HG03135 (cell line): Measurements from ENCODE around the gene PCDHGA4.
"Not testable (repeated sequence)": the region's sequence is repeated elsewhere in the genome, so short reads cannot be mapped to it uniquely, and the experiment has no call there.

ENCODE experiments used
- ATAC-seq: cut with Tn5 transposase; IDR thresholded peaks from one replicate; pipeline ENCODE4 v1.9.1; 2021; ENCODE audit warnings: mild to moderate bottlenecking, moderate library complexity; ENCODE audit not compliant: unreplicated experiment

Gene PCDHGA4

DNA sequence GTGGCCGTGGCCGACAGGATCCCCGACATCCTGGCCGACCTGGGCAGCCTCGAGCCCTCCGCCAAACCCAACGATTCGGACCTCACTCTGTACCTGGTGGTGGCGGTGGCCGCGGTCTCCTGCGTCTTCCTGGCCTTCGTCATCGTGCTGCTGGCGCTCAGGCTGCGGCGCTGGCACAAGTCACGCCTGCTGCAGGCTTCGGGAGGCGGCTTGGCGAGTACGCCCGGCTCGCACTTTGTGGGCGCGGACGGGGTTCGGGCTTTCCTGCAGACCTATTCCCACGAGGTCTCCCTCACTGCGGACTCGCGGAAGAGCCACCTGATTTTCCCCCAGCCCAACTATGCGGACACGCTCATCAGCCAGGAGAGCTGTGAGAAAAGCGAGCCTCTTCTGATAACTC is 8.8 kb upstream of the PCDHGA4 start:
- not testable (repeated sequence) for ATAC-seq

DNA sequence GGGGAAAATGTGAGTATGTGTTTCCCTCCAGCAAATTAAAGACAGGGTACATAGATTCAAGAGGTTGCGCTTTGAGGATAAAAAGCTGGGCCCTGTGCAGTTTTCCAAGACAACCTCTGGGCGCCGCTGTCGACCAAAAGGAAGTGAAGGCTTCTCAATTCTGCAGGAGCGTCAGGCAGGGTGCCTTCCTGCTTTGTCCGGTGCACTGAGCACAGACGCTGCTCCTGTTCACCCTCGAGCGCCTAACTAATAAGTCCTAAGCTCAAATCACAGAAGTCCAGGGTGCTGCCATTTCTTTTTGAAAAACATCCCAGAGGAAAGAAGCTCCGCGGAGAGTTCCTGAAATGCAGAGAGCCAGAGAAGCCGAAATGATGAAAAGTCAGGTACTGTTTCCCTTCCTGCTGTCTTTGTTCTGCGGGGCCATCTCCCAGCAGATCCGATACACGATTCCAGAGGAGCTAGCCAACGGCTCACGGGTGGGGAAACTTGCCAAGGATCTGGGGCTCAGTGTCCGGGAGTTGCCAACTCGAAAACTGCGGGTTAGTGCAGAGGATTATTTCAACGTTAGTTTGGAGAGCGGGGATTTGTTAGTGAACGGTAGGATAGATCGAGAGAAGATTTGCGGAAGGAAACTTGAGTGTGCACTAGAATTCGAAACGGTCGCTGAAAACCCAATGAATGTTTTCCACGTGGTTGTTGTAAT is 4.8 kb upstream of the PCDHGA4 start, which contains the start of gene PCDHGB1:
TSS of gene PCDHGB1 (plus strand) at position 183 of the 703 bp plus-strand sequence. CDS start at position 345, 162 bp downstream.
- no peak for ATAC-seq

DNA sequence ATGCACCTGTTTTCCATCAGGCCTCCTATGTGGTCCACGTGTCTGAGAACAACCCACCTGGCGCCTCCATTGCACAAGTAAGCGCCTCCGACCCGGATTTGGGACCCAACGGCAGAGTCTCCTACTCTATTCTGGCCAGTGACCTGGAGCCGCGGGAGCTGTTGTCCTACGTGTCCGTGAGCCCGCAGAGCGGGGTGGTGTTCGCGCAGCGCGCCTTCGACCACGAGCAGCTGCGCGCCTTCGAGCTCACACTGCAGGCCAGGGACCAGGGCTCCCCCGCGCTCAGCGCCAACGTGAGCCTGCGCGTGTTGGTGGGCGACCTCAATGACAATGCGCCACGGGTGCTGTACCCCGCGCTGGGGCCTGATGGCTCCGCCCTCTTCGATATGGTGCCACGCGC is 3.2 kb upstream of the PCDHGA4 start:
- ATAC-seq: no peak

DNA sequence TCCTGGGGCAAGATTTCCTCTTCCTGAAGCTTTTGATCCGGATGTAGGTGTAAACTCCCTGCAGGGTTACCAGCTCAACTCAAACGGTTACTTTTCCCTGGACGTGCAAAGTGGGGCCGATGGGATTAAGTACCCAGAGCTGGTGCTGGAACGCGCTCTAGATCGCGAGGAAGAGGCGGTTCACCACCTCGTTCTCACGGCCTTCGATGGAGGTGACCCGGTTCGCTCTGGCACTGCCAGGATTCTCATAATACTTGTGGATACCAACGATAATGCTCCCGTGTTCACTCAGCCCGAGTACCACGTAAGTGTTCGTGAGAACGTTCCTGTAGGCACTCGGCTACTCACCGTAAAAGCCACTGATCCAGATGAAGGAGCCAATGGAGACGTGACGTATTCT is 820 bp downstream of the PCDHGA4 start:
- no peak for ATAC-seq

DNA sequence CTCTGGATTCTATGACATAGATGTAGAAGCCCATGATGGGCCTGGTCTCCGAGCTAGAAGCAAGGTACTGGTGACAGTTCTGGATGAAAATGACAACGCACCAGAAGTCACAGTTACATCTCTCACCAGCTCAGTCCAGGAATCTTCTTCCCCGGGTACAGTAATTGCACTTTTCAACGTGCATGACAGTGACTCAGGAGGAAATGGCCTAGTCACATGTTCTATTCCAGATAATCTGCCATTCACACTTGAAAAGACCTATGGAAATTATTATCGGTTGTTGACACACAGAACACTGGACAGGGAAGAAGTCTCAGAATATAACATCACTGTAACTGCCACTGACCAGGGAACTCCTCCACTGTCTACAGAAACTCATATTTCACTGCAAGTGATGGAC is 1.3 kb downstream of the PCDHGA4 start:
- no peak for ATAC-seq

DNA sequence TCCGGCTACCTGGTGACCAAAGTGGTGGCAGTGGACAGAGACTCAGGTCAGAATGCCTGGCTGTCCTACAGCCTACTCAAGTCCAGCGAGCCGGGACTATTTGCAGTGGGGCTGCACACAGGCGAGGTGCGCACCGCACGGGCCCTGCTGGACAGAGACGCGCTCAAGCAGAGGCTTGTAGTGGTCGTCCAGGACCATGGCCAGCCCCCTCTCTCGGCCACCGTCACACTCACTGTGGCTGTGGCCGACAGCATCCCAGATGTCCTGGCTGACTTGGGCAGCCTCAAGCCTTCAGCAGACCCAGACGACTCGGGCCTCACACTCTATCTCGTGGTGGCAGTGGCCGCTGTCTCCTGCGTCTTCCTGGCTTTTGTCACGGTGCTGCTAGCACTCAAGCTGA is 2.1 kb downstream of the PCDHGA4 start:
- no peak for ATAC-seq

DNA sequence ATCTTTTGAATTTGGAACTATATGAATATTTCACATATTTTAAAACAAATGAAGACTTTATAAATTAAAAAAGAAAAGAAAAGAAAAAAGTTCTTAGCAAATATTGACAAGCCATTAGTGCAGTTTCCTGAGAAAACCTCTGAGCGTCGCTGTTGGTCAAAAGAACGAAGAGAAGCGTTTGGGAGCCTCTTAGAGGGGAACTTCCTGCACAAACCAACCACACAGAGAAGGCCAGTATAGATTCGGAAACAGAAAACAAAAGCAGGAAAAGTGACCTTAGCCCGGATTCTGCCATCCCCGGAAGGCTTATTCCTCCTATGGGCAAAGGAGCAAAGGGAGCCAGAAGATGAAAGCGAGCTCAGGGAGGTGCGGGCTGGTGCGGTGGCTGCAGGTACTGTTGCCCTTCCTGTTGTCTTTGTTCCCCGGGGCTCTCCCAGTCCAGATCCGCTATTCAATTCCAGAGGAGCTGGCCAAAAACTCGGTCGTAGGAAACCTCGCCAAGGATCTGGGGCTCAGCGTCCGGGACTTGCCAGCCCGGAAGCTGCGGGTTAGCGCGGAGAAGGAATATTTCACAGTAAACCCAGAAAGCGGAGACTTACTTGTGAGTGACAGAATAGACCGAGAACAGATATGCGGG is 5.1 kb downstream of the PCDHGA4 start, which contains the start of gene PCDHGB2:
TSS of gene PCDHGB2 (plus strand) at position 205 of the 637 bp plus-strand sequence. CDS start at position 347, 142 bp downstream.
- no peak for ATAC-seq

DNA sequence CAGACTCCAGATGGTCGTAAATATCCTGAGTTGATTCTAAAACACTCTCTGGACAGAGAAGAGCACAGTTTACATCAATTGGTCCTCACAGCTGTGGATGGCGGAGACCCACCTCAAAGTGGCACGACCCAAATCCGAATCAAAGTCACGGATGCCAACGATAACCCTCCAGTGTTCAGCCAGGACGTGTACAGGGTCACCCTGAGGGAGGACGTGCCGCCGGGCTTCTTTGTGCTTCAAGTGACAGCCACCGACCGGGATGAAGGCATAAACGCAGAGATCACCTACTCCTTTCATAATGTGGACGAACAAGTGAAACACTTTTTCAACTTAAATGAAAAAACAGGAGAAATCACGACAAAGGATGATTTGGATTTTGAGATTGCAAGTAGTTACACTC is 5.9 kb downstream of the PCDHGA4 start:
- ATAC-seq: no peak

DNA sequence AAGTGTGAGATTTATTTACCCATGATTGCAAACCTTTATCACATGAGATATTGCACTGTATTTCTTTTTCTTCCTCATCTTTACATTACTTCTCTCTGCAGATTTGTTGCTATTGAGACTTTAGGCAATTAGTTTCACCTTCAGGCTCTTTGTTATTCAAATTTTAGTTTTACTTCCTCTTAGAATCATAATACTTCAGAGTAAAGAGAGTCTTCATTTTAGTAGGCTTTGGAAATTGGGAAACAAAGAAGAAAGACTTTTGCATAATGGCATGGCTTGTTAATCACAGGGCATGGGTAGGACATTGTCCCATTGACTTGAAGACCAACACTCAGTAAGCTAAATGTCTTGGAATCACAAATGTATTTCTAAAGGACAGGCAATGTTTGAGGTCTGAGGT is 7.9 kb downstream of the PCDHGA4 start:
- ATAC-seq: no peak

DNA sequence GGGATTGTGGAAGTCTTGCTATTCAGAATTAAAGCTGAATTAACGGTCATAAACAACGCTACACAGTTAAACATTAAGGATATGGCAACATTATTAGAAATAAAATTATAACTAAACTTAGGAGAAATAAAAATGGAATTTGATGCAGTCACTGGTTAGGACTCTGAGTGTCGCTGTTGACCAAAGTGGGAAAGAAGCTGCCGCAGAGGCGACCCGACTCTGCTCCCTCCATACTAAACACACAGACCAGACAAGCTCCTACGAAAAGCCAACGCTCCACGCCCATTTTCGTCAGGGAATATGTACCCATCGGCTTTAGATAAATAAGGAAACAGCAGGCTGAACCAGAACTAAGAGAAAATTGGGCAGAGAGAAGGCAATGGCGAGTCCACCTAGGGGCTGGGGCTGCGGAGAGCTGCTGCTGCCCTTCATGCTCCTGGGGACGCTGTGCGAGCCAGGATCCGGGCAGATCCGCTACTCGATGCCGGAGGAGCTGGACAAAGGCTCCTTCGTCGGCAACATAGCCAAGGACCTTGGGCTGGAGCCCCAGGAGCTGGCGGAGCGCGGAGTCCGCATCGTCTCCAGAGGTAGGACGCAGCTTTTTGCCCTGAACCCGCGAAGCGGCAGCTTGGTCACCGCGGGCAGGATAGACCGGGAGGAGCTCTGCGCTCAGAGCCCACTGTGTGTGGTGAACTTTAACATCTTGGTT is 9.3 kb downstream of the PCDHGA4 start, which contains the start of gene PCDHGA5:
TSS of gene PCDHGA5 (plus strand) at position 211 of the 709 bp plus-strand sequence. CDS start at position 380, 169 bp downstream.
- ATAC-seq: no peak

DNA sequence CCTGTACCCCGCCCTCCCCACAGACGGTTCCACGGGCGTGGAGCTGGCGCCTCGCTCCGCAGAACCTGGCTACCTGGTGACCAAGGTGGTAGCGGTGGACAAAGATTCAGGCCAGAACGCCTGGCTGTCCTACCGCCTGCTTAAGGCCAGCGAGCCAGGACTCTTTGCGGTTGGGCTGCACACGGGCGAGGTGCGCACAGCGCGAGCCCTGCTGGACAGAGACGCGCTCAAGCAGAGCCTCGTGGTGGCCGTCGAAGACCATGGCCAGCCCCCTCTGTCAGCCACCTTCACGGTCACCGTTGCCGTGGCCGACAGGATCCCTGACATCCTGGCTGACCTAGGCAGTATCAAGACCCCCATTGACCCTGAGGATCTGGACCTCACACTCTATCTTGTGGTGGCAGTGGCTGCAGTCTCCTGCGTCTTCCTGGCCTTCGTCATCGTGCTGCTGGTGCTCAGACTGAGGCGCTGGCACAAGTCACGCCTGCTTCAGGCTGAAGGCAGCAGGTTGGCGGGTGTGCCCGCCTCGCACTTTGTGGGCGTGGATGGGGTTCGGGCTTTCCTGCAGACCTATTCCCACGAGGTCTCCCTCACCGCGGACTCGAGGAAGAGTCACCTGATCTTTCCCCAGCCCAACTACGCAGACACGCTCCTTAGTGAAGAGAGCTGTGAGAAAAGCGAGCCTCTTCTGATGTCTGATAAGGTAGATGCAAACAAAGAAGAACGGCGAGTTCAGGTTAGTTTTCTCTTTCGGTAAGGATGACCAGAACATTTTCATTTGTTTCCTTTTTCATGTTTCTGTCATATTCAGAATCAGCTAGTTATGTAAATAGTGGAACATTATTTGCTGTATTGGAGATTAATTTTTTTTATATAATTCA is 11.4 kb downstream of the PCDHGA4 start:
- ATAC-seq: no peak

DNA sequence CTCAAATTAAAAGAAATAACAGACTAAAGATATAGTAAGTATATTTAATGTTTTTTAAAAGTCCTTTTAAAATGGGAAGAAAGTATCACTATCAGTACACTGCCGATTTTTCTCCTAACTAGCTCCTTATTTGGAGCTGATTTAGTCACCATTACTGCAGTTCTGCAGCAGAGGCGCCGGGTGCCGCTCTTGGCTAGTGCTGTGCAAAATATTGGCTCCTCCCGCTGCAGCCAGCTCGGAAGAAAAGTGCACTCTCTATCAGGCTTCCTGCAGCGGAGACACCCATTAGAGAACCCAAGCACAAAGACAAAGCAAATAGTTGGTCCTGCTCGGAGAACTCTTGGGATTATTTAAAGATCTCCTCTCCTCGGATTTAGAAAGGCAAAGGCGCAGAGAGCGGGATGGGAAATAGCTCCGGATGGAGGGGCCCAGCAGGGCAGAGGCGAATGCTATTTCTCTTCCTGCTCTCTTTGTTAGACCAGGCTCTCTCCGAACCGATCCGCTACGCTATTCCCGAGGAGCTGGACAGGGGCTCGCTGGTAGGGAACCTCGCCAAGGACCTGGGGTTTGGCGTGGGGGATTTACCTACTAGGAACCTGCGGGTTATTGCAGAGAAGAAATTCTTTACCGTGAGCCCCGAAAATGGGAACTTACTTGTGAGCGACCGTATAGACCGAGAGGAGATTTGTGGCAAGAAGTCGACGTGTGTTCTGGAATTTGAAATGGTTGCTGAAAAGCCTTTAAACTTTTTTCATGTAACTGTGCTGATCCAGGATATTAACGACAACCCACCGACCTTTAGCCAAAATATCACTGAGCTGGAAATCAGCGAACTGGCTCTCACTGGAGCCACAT is 15.4 kb downstream of the PCDHGA4 start, which contains the start of gene PCDHGB3:
TSS of gene PCDHGB3 (plus strand) at position 249 of the 855 bp plus-strand sequence. CDS start at position 402, 153 bp downstream.
- peak; percentile 75 for ATAC-seq

DNA sequence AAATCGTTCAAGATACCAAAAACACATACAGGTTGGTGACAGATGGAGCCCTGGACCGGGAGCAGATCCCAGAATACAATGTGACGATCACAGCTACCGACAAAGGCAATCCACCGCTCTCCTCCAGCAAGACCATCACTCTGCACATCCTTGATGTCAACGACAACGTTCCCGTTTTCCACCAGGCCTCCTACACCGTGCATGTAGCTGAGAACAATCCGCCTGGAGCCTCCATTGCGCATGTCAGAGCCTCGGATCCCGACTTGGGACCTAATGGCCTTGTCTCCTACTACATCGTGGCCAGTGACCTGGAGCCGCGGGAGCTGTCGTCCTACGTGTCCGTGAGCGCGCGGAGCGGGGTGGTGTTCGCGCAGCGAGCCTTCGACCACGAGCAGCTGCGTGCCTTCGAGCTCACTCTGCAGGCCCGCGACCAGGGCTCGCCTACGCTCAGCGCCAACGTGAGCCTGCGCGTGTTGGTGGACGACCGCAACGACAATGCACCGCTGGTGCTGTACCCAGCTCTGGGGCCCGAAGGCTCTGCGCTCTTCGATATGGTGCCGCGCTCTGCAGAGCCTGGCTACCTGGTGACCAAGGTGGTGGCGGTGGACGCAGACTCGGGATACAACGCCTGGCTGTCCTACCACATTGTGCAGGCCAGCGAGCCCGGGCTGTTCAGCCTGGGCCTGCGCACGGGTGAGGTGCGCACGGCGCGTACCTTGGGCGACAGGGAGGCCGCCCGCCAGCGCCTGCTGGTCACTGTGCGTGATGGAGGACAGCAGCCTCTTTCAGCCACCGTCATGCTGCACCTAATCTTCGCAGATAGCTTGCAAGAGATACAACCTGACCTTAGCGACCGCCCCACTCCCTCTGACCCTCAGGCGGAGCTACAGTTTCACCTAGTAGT is 17.0 kb downstream of the PCDHGA4 start:
- no peak for ATAC-seq

DNA sequence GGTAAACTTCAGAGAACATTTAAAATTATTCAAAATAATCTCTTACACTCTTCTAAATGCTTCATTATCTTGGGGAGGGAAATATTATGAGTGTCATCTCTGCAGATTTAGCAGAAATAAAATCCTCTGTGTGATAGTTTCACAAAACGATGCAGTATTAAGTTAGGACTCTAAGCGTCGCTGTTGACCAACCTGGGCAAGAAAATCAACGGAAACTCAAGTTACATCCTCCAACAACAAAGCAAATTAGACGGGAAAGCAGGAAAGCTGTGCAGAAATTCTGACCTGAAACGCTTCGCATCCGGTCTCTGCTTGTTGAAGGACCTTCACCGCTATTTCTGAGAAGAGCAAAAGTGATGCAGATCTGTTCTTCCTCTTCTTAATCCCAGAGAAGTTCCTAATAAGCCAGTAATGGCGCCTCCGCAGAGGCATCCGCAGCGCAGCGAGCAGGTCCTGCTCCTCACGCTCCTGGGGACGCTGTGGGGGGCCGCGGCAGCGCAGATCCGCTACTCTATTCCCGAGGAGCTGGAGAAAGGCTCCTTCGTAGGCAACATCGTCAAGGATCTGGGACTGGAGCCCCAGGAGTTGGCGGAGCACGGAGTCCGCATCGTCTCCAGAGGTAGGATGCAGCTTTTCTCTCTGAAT is 19.0 kb downstream of the PCDHGA4 start, which contains the start of gene PCDHGA6:
TSS of gene PCDHGA6 (plus strand) at position 219 of the 645 bp plus-strand sequence. CDS start at position 412, 193 bp downstream.
- ATAC-seq: no peak

DNA sequence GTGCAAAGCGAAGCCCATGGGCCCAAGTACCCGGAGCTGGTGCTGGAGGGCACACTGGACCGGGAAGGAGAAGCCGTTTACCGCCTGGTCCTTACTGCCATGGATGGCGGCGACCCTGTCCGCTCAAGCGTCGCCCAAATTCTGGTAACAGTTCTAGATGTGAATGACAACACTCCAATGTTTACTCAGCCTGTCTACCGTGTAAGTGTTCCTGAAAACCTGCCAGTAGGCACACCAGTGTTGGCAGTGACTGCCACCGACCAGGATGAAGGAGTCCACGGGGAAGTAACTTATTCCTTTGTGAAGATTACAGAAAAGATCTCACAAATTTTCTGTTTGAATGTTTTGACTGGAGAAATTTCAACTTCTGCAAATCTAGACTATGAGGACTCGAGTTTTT is 19.8 kb downstream of the PCDHGA4 start:
- ATAC-seq: no peak

DNA sequence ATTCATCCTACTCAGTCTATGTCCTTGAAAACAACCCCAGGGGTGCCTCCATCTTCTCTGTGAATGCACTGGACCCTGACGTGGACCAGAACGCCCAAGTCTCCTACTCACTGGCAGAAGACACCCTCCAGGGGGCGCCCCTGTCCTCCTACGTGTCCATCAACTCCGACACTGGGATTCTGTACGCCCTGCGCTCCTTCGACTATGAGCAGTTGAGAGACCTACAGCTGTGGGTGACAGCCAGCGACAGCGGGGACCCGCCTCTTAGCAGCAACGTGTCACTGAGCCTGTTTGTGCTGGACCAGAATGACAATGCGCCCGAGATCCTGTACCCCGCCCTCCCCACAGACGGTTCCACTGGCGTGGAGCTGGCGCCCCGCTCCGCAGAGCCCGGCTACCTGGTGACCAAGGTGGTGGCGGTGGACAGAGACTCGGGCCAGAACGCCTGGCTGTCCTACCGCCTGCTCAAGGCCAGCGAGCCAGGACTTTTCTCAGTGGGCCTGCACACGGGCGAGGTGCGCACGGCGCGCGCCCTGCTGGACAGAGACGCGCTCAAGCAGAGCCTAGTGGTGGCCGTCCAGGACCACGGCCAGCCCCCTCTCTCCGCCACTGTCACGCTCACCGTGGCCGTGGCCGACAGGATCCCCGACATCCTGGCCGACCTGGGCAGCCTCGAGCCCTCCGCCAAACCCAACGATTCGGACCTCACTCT is 20.8 kb downstream of the PCDHGA4 start:
- not testable (repeated sequence) for ATAC-seq
